ENCODE results near the gene HYCC1.
"Not testable (repeated sequence)": the region's sequence is repeated elsewhere in the genome, so short reads cannot be mapped to it uniquely, and the experiment has no call there.

The HYCC1 gene

DNA sequence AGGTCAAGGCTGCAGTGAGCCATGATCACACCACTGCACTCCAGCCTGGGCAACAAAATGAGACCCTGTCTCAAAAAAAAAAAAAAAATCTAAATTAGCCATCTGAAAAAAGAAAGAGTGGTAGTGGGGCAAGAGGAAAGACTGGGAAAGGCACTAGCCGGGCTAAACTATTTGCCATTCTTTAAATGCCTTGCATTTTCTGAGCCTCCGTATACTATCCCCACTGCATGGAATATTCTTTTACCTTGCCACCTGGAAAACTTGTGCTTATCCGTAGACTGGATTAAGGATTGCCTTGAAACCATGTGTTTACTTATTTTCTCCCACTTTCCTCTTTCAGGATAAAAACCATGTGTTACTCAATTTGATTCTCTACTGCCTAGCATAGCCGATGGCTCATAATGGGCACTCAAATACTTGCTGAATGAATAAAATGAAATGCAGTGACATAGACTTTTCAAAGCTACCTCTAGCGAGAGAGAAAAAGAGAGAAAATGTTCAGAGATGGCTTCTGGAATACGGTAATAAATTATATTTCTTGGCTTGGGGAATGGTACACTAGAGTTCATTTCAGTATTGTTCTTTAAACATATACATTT, 30.6 kb downstream of the HYCC1 start:
- DNase-seq (ENCODE audit: low spot score), result no peak

DNA sequence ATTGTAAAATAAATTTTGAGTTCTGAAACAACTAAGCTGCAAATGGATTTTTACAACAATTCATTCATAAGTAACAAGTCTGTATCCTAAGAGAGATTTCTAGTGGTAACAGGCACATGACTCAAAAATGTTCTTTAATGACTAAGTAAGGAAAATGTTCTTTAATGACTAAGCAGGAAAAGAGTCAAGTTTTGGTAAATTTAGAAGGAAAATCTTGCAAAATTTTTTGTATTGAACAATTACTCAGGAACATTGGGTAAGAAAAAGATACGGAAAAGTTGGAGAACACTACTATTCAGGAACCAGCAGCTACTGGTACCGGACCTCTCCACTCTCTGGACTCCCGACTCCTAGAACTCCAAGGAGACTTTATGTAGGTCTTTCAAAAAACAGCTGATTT, 33.5 kb downstream of the HYCC1 start:
- DNase-seq (ENCODE audit: low spot score), result no peak

- DNase-seq (ENCODE audit: low spot score), result no peak
Observed at GRCh38 chr7:22979861-22980260, 34.1 kb downstream of the HYCC1 start.

DNA sequence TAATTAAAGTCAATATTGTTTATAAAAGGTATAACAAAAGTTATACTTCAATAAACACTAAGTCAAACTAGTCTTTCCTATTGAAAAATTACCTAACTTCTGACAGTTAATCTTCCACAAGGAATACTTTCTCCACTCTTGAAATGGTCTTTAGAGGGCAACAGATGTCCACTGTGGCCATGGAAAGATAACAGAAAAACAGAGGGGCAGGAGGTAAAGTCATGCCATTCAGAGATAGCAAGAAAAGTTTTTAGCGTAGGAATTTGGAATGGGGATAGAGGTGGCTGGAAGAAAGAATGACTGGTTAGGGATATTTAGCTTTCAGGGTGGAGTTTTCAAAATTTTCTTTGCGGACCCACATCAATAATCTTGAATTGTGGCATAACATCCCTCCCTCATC, 34.7 kb downstream of the HYCC1 start:
- DNase-seq (ENCODE audit: low spot score), result no peak

DNA sequence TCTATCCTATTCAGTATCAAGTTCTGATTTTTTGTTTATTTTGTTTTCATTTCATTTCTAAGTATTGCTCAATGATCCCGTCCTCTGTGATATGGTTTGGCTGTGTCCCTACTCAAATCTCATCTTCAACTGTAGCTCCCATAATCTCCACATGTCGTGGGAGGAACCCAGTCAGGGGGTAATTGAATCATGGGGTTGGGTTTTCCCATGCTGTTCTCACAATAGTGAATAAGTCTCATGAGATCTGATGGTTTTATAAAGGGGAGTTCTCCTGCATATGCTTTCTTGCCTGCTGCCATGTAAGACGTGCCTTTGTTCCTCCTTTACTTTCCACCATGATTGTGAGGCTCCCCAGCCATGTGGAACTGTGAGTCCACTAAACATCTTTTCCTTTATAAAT, 39.3 kb downstream of the HYCC1 start:
- not testable (repeated sequence) for DNase-seq (ENCODE audit: low spot score)

DNA sequence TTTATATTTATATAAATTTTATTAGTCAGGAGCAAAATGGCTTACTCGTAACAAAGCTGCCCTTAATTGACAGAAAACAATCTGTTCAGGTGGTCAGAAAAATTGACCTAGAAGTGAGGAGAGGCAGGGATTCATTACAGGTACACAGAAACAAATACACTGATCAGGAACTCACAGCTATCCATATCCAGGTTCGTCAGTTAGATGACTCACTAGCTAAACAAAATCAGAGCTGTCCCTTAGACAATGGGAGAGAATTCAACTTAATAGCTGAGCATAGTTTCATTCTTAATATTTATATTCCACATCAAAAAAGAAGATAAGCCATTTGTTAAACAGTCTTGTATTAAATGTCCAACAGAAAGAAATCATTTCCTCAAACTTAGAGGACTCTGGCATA, 41.7 kb downstream of the HYCC1 start:
- no peak for DNase-seq (ENCODE audit: low spot score)

GRCh38 chr7:22969010-22969431, 44.9 kb downstream of the HYCC1 start:
- DNase-seq (ENCODE audit: low spot score), result no peak

Measured in hematopoietic multipotent progenitor cell treated with erythropoietin and hydrocortisone succinate and interleukin-3 and kit ligand, for 15 days (in vitro differentiated cells).